ENCODE results near the gene BPIFA2. TPM values are rescaled to one million over a fixed set of nuclear protein-coding genes. Genes with fewer than 3 reads are reported as not detected.

BPIFA2 gene
- not detected in 2 replicates for total RNA-seq

GRCh38 chr20:33167859-33168258 is at the start of gene BPIFA2:
Gene BPIFA2, plus strand, starts transcription at chr20:33168159. Its CDS starts 987 bp downstream, at chr20:33169146.

GRCh38 chr20:33217052-33217451 is 49.1 kb downstream of the BPIFA2 start, which contains the start of gene BPIFA3:
Gene BPIFA3, plus strand, starts transcription at chr20:33217352. Its CDS starts 185 bp downstream, at chr20:33217537.

Other genes starting within 250 kb of the BPIFA2 start
- not detected in 2 replicates for gene SUN5, start 163.7 kb upstream of the BPIFA2 start, total RNA-seq
- gene BPIFB2, start 160.5 kb upstream of the BPIFA2 start, total RNA-seq, result not detected in 2 replicates
- gene BPIFB6, start 136.5 kb upstream of the BPIFA2 start, total RNA-seq, result not detected in 2 replicates
- gene BPIFB3, start 114.3 kb upstream of the BPIFA2 start, total RNA-seq, result not detected in 2 replicates
- not detected in 2 replicates for gene BPIFB4, start 88.5 kb upstream of the BPIFA2 start, total RNA-seq
- gene BPIFA3, start 49.2 kb downstream of the BPIFA2 start, total RNA-seq, result not detected in 2 replicates
- not detected in 2 replicates for gene BPIFA1, start 67.8 kb downstream of the BPIFA2 start, total RNA-seq
- gene BPIFB1, start 115.1 kb downstream of the BPIFA2 start, total RNA-seq, result 0.07 TPM in 1 of 2 replicates, not detected in the other
- 15.4 and 16.4 TPM in 2 replicates for gene CDK5RAP1, start 233.4 kb downstream of the BPIFA2 start, total RNA-seq

All from smooth muscle cell of the pulmonary artery (primary cell).